A549 (cell line): Measurements from ENCODE around the gene TNNC1.

Experiments
- CEBPB ChIP-seq, 2 experiments: fragments of >200 bp in 1 of 2; sonication (Bioruptor Twin) in 1 of 2; formaldehyde crosslinking in 1 of 2; IDR thresholded peaks; 2 replicates each; pipeline ENCODE4 v1.6.1; 2012 to 2016
- CHD2 ChIP-seq: fragments of 150-350 bp; IDR thresholded peaks from 2 replicates; pipeline ENCODE4 v1.6.1; 2014; ENCODE audit warnings: low read length; ENCODE audit not compliant: partially characterized antibody
- ESRRA ChIP-seq: fragments of 150-350 bp; IDR thresholded peaks from 2 replicates; pipeline ENCODE4 v1.6.1; 2014; ENCODE audit warnings: mild to moderate bottlenecking, low read length, borderline replicate concordance
- HMGXB4 ChIP-seq: fragments of 250-450 bp; sonication (Bioruptor Pico); IDR thresholded peaks from 2 replicates; pipeline ENCODE4 v1.5.0; 2021; ENCODE audit warnings: mild to moderate bottlenecking, moderate library complexity, borderline replicate concordance
- MAZ ChIP-seq: fragments of 150-350 bp; IDR thresholded peaks from 2 replicates; pipeline ENCODE4 v1.6.1; 2014; ENCODE audit warnings: antibody characterized with exemption, low read depth, low read length, borderline replicate concordance
- RAD21 ChIP-seq, 2 experiments: fragments of >200 bp in 1 of 2; sonication (Bioruptor Twin) in 1 of 2; formaldehyde crosslinking in 1 of 2; IDR thresholded peaks in 1 of 2; conservative IDR thresholded peaks in 1 of 2; 2 replicates in 1 of 2; 3 replicates in 1 of 2; pipeline ENCODE4 v1.6.1; 2012 to 2018; ENCODE audit warnings: inconsistent platforms in 1 of 2
- RCOR1 ChIP-seq: fragments of 150-350 bp; IDR thresholded peaks from 2 replicates; pipeline ENCODE4 v1.6.1; 2014; ENCODE audit warnings: antibody characterized with exemption, low read length, low read depth
- ZC3H11A ChIP-seq: fragments of 450-650 bp; IDR thresholded peaks from 2 replicates; pipeline ENCODE4 v1.6.1; 2014; ENCODE audit warnings: antibody characterized with exemption, mild to moderate bottlenecking
- TF ChIP-seq, protein P1 (sequence below): fragments of >200 bp; sonication (Bioruptor Twin); formaldehyde crosslinking; IDR thresholded peaks from 3 replicates; pipeline ENCODE4 v1.5.1; 2016
- TF ChIP-seq, protein P2 (sequence below): fragments of 200-600 bp; sonication (generic); IDR thresholded peaks from 2 replicates; pipeline ENCODE4 v1.6.1; 2016; ENCODE audit warnings: antibody characterized with exemption, mild to moderate bottlenecking, moderate library complexity
- TF ChIP-seq, protein P3 (sequence below): IDR thresholded peaks from 2 replicates; pipeline ENCODE4 v1.6.1; 2012

- TF ChIP-seq ZC3H11A (no peak), MAZ (no peak), CEBPB (IDR thresholded peaks at IDR 0.05) (no peak), RCOR1 (no peak), CHD2 (no peak), ESRRA (no peak), HMGXB4 (CRISPR knock-in tag) (no peak), RAD21 (conservative IDR thresholded peaks at IDR 0.05 in 1 of 2, IDR thresholded peaks at IDR 0.05 in 1 of 2) (no peak)
- TF ChIP-seq, protein P1, sequence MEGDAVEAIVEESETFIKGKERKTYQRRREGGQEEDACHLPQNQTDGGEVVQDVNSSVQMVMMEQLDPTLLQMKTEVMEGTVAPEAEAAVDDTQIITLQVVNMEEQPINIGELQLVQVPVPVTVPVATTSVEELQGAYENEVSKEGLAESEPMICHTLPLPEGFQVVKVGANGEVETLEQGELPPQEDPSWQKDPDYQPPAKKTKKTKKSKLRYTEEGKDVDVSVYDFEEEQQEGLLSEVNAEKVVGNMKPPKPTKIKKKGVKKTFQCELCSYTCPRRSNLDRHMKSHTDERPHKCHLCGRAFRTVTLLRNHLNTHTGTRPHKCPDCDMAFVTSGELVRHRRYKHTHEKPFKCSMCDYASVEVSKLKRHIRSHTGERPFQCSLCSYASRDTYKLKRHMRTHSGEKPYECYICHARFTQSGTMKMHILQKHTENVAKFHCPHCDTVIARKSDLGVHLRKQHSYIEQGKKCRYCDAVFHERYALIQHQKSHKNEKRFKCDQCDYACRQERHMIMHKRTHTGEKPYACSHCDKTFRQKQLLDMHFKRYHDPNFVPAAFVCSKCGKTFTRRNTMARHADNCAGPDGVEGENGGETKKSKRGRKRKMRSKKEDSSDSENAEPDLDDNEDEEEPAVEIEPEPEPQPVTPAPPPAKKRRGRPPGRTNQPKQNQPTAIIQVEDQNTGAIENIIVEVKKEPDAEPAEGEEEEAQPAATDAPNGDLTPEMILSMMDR, result no peak
- TF ChIP-seq, protein P2, sequence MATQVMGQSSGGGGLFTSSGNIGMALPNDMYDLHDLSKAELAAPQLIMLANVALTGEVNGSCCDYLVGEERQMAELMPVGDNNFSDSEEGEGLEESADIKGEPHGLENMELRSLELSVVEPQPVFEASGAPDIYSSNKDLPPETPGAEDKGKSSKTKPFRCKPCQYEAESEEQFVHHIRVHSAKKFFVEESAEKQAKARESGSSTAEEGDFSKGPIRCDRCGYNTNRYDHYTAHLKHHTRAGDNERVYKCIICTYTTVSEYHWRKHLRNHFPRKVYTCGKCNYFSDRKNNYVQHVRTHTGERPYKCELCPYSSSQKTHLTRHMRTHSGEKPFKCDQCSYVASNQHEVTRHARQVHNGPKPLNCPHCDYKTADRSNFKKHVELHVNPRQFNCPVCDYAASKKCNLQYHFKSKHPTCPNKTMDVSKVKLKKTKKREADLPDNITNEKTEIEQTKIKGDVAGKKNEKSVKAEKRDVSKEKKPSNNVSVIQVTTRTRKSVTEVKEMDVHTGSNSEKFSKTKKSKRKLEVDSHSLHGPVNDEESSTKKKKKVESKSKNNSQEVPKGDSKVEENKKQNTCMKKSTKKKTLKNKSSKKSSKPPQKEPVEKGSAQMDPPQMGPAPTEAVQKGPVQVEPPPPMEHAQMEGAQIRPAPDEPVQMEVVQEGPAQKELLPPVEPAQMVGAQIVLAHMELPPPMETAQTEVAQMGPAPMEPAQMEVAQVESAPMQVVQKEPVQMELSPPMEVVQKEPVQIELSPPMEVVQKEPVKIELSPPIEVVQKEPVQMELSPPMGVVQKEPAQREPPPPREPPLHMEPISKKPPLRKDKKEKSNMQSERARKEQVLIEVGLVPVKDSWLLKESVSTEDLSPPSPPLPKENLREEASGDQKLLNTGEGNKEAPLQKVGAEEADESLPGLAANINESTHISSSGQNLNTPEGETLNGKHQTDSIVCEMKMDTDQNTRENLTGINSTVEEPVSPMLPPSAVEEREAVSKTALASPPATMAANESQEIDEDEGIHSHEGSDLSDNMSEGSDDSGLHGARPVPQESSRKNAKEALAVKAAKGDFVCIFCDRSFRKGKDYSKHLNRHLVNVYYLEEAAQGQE, result no peak
- TF ChIP-seq, protein P3, sequence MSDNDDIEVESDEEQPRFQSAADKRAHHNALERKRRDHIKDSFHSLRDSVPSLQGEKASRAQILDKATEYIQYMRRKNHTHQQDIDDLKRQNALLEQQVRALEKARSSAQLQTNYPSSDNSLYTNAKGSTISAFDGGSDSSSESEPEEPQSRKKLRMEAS, result no peak
These were observed 23.4 kb upstream of the TNNC1 start for GRCh38 chr3:52477076-52477795.
